GM12878 (cell line): Measurements from ENCODE around the gene TELO2. TPM values are rescaled to one million over a fixed set of nuclear protein-coding genes. Genes with fewer than 3 reads are reported as not detected.

Experiments used
- BMI1 ChIP-seq: fragments of 450-650 bp; IDR thresholded peaks from 2 replicates; pipeline ENCODE4 v1.6.1; 2016; ENCODE audit warnings: mild to moderate bottlenecking, moderate library complexity, borderline replicate concordance
- CBFB ChIP-seq: IDR thresholded peaks from 2 replicates; pipeline ENCODE4 v1.6.1; 2016; ENCODE audit warnings: antibody characterized with exemption, low read depth
- CBX5 ChIP-seq: sonication (generic); IDR thresholded peaks from 2 replicates; pipeline ENCODE4 v1.6.1; 2016; ENCODE audit warnings: low read depth, moderate library complexity, mild to moderate bottlenecking, inconsistent platforms
- CEBPZ ChIP-seq: fragments of 150-350 bp; IDR thresholded peaks from 2 replicates; pipeline ENCODE4 v1.6.1; 2016; ENCODE audit warnings: low read depth, low read length
- CHD4 ChIP-seq: fragments of 200-600 bp; sonication (generic); IDR thresholded peaks from 2 replicates; pipeline ENCODE4 v1.6.1; 2016; ENCODE audit warnings: mild to moderate bottlenecking
- EGR1 ChIP-seq, 2 experiments: IDR thresholded peaks; 1 replicate in 1 of 2; 2 replicates in 1 of 2; pipeline ENCODE4 v1.6.1; 2011 to 2012; ENCODE audit warnings: low read depth in 2 of 2, low read length in 2 of 2, borderline replicate concordance in 1 of 2, mild to moderate bottlenecking in 1 of 2, moderate library complexity in 1 of 2
- ETV6 ChIP-seq, 2 experiments: fragments of 450-650 bp in 1 of 2; IDR thresholded peaks in 1 of 2; conservative IDR thresholded peaks in 1 of 2; 2 replicates each; pipeline ENCODE4 v1.6.1; 2014; ENCODE audit warnings: antibody characterized with exemption in 1 of 2, borderline replicate concordance in 1 of 2, low read depth in 1 of 2, mild to moderate bottlenecking in 1 of 2, moderate library complexity in 1 of 2
- FOXK2 ChIP-seq: fragments of 450-650 bp; IDR thresholded peaks from 2 replicates; pipeline ENCODE4 v1.6.1; 2017; ENCODE audit warnings: mild to moderate bottlenecking, moderate library complexity
- FOXM1 ChIP-seq: IDR thresholded peaks from 2 replicates; pipeline ENCODE4 v1.6.1; 2012; ENCODE audit warnings: low read depth, mild to moderate bottlenecking, inconsistent platforms, low read length, moderate library complexity
- GABPA ChIP-seq: IDR thresholded peaks from 2 replicates; pipeline ENCODE4 v1.6.1; 2014; ENCODE audit warnings: antibody characterized with exemption, low read depth, mild to moderate bottlenecking, inconsistent platforms
- HCFC1 ChIP-seq: fragments of 150-350 bp; IDR thresholded peaks from 2 replicates; pipeline ENCODE4 v1.6.1; 2014; ENCODE audit warnings: low read length
- IKZF1 ChIP-seq: fragments of 450-650 bp; conservative IDR thresholded peaks from 2 replicates; pipeline ENCODE4 v1.6.1; 2017; ENCODE audit warnings: antibody characterized with exemption, mild to moderate bottlenecking
- KLF5 ChIP-seq: fragments of 450-650 bp; IDR thresholded peaks from 2 replicates; pipeline ENCODE4 v1.6.1; 2014; ENCODE audit warnings: mild to moderate bottlenecking; ENCODE audit not compliant: partially characterized antibody
- LARP7 ChIP-seq: fragments of 450-650 bp; IDR thresholded peaks from 2 replicates; pipeline ENCODE4 v1.6.1; 2017; ENCODE audit warnings: mild to moderate bottlenecking
- MYB ChIP-seq: fragments of 150-350 bp; IDR thresholded peaks from 2 replicates; pipeline ENCODE4 v1.6.1; 2014; ENCODE audit warnings: mild to moderate bottlenecking, low read depth, low read length, borderline replicate concordance
- NFIC ChIP-seq: IDR thresholded peaks from 2 replicates; pipeline ENCODE4 v1.6.1; 2012; ENCODE audit warnings: low read depth, mild to moderate bottlenecking, inconsistent platforms, low read length, moderate library complexity
- NFXL1 ChIP-seq: fragments of 450-650 bp; IDR thresholded peaks from 2 replicates; pipeline ENCODE4 v1.6.1; 2017; ENCODE audit warnings: antibody characterized with exemption, mild to moderate bottlenecking, borderline replicate concordance
- PML ChIP-seq: IDR thresholded peaks from 2 replicates; pipeline ENCODE4 v1.6.1; 2012; ENCODE audit warnings: low read length, inconsistent platforms
- POLR2AphosphoS5 ChIP-seq: IDR thresholded peaks from 2 replicates; pipeline ENCODE4 v1.6.1; 2011; ENCODE audit warnings: mild to moderate bottlenecking, low read length, inconsistent platforms
- POU2F2 ChIP-seq: IDR thresholded peaks from 3 replicates; pipeline ENCODE4 v1.6.1; 2011; ENCODE audit warnings: low read depth, mild to moderate bottlenecking, low read length, borderline replicate concordance
- SMARCA5 ChIP-seq: fragments of 450-650 bp; IDR thresholded peaks from 2 replicates; pipeline ENCODE4 v1.6.1; 2017; ENCODE audit warnings: mild to moderate bottlenecking
- SPI1 ChIP-seq: IDR thresholded peaks from 2 replicates; pipeline ENCODE4 v1.6.1; 2011; ENCODE audit warnings: low read depth, mild to moderate bottlenecking, low read length, moderate library complexity, borderline replicate concordance; ENCODE audit not compliant: insufficient read depth
- STAT3 ChIP-seq: IDR thresholded peaks from 2 replicates; pipeline ENCODE4 v1.6.1; 2011; ENCODE audit warnings: low read depth, low read length, improper control_type of control experiment
- TCF3 ChIP-seq: IDR thresholded peaks from 2 replicates; pipeline ENCODE4 v1.6.1; 2012; ENCODE audit warnings: low read depth, mild to moderate bottlenecking, low read length, borderline replicate concordance; ENCODE audit not compliant: insufficient read depth
- ZNF24 ChIP-seq: fragments of 450-650 bp; IDR thresholded peaks from 2 replicates; pipeline ENCODE4 v1.6.1; 2017; ENCODE audit warnings: antibody characterized with exemption, mild to moderate bottlenecking
- polyA plus RNA-seq, 11 experiments: library from polyadenylated mRNA; depleted of rRNA in 4 of 11; unstranded in 6 of 11; stranded (reverse) in 5 of 11; fragments of >200 nt; fragmentation: Nextera tagmentation in 4 of 11; fragmentation: Illumina TruSeq in 1 of 11; extraction: Ambion mirVana in 4 of 11; extraction: Trizol in 1 of 11; gene quantifications; 1 replicate in 1 of 11; 2 replicates in 10 of 11; pipeline versions ENCODE4 v1.2.1 to v1.2.3, GENCODE V29; 2011 to 2016; ENCODE audit warnings: inconsistent platforms in 2 of 11, missing spikeins in 2 of 11, low read depth in 1 of 11
- total RNA-seq, 4 experiments: library from RNA; depleted of rRNA in 3 of 4; stranded (reverse); fragments of >200 nt in 3 of 4; fragmentation: Illumina TruSeq in 1 of 4; extraction: Trizol in 1 of 4; gene quantifications; 2 replicates each; pipeline versions ENCODE4 v1.2.1 to v1.2.3, GENCODE V29; 2013 to 2021
- TF ChIP-seq, protein P1 (sequence below): fragments of 450-650 bp; IDR thresholded peaks from 2 replicates; pipeline ENCODE4 v1.6.1; 2017; ENCODE audit warnings: antibody characterized with exemption, mild to moderate bottlenecking, moderate library complexity

Gene TELO2
- total and polyA plus RNA-seq, 10 of the 15 experiments (the other 5 are each of a cell fraction or from before 2014, with no cell fraction given): 0.55 to 72.8 (median 18.6) TPM

GRCh38 chr16:1474796-1475551 lies 18.2 kb upstream of the TELO2 start, which contains the start of gene CLCN7 (continued):
- TF ChIP-seq, protein P1, sequence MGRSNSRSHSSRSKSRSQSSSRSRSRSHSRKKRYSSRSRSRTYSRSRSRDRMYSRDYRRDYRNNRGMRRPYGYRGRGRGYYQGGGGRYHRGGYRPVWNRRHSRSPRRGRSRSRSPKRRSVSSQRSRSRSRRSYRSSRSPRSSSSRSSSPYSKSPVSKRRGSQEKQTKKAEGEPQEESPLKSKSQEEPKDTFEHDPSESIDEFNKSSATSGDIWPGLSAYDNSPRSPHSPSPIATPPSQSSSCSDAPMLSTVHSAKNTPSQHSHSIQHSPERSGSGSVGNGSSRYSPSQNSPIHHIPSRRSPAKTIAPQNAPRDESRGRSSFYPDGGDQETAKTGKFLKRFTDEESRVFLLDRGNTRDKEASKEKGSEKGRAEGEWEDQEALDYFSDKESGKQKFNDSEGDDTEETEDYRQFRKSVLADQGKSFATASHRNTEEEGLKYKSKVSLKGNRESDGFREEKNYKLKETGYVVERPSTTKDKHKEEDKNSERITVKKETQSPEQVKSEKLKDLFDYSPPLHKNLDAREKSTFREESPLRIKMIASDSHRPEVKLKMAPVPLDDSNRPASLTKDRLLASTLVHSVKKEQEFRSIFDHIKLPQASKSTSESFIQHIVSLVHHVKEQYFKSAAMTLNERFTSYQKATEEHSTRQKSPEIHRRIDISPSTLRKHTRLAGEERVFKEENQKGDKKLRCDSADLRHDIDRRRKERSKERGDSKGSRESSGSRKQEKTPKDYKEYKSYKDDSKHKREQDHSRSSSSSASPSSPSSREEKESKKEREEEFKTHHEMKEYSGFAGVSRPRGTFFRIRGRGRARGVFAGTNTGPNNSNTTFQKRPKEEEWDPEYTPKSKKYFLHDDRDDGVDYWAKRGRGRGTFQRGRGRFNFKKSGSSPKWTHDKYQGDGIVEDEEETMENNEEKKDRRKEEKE: 0 out of 2 replicates have a peak, but pooled peaks have one; percentile 9
- TF ChIP-seq CEBPZ (no peak), CBFB (no peak), SMARCA5 (no peak), GABPA (no peak), POLR2AphosphoS5 (peak; percentile 84), CHD4 (no peak), MYB (peak; percentile 47; the same call in 1 of the 2 replicates), POU2F2 (peak; percentile 7; the same call in 1 of the 3 replicates), LARP7 (peak; percentile 86), ZNF24 (0 out of 2 replicates have a peak, but pooled peaks have one; percentile 42), IKZF1 (peak; percentile 91), TCF3 (peak; percentile 45; the same call in 1 of the 2 replicates), KLF5 (no peak), HCFC1 (peak; percentile 69), CBX5 (no peak), NFIC (peak; percentile 83), STAT3 (no peak), BMI1 (no peak), FOXM1 (no peak), ETV6 (conservative IDR thresholded peaks at IDR 0.05 in 1 of 2, IDR thresholded peaks at IDR 0.05 in 1 of 2; ENCODE audit: borderline replicate concordance in 1 of 2, low read depth in 1 of 2) (no peak), EGR1 (IDR thresholded peaks at IDR 0.05; ENCODE audit: borderline replicate concordance in 1 of 2, low read depth in 2 of 2, low read length in 2 of 2) (peak; percentile 55 to 66), SPI1 (no peak), PML (peak; percentile 84), NFXL1 (no peak), FOXK2 (peak; percentile 58; the same call in 1 of the 2 replicates)
